ENCODE results near the gene SGMS1.

SGMS1 gene

DNA sequence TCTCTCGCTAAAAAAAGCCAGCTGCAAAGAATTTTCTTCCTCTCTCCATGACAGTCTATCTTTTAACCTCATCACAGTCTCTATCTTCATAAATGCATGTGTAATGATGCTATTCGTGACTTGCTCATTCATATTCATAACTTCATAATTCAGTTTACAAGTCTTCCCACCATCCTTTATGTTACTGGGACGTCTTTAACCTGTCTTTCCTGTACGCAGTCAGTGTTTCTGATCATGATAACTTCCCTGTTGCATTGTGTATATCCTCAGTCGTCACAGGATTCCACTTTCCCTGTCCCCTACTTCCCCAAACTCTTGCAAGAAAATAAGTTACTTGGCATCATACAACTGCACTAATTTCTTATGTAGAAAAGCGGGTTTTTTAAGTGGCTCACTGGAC is 206.9 kb downstream of the SGMS1 start:
- Histone ChIP-seq H3K4me3 (peak overlapping the region; percentile 55 to 85 (median 60)), H3K27ac (peak overlapping the region in 7 of 21 experiments; percentile 43 to 95 (median 88))

GRCh38 chr10:50416181-50416824 is 207.5 kb downstream of the SGMS1 start:
- H3K4me3 ChIP-seq = peak overlapping the region in 6 of 7 experiments; percentile 55 to 85 (median 60)
- H3K27ac ChIP-seq = peak overlapping the region in 5 of 21 experiments; percentile 11 to 95 (median 43)

GRCh38 chr10:50415292-50415691 is 208.5 kb downstream of the SGMS1 start:
- H3K27ac ChIP-seq = no peak overlapping the region

GRCh38 chr10:50410066-50410811 is 213.5 kb downstream of the SGMS1 start:
- no peak overlapping the region for H3K27ac ChIP-seq
- no peak overlapping the region for H3K4me3 ChIP-seq

More at GRCh38 chr10:50415292-50415691, 208.5 kb downstream of the SGMS1 start:
- peak overlapping the region in 1 of 7 experiments; percentile 59 for H3K4me3 ChIP-seq

DNA sequence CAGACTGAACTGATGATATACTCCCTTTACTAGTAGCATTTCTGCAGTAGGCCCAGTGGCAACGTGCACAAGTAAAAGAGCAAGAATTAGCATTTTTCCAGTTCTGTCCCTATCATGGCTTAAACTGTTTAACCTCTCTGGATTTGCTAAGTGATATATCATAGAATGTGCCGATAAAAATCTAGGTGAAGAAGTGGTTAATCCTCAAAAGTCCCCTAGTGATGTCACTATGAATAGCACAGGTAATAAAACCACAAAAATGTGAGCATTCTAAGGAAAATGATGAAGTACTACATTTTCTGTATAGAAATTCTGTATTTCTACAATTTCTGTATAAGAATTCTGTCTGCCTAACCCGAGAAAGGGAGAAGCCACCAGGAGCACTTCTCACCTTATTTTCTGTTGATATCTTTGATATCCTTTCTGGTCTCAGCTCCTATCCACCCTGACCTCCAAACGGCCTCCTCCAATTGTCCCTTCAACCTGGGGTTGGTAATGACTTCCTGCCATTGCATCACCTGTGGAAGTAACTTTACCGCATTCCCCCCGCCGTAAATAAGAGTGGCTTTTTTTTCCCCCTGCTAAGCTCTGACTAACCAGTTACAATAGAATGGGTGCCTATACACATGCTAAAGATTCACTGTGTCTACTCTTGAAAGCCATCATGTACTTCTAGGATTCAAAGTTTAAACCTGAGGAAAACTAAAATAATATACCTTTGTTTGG is 216.5 kb downstream of the SGMS1 start:
- no peak overlapping the region for H3K27ac ChIP-seq
- H3K4me3 ChIP-seq = no peak overlapping the region

DNA sequence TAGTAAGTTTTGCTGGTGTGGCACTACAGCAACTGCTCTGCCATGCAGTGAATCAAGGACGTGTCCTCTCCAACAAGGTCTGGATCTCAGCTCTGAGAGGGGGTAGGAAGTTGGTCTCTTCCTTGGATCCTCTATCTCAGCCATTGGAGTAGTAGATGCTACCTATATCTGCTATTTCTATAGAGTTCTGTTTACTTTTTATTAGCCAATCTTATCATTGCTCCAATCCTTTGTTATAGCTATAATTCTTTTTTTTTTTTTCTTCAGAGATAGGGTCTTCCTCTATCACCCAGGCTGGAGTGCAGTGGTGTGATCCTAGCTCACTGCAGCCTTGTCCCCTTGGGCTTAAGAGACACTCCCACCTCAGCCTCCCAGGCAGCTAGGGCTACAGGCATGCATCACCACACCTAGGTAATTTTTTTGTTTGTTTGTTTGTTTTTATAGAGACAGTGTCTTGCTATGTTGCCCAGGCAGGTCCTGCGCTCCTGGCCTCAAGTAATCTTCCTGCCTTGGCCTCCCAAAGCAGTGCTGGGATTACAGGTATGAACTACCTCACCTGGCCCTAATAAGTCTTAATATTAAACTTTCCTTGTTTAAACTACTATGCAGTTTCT is 217.2 kb downstream of the SGMS1 start:
- no peak overlapping the region for H3K27ac ChIP-seq

DNA sequence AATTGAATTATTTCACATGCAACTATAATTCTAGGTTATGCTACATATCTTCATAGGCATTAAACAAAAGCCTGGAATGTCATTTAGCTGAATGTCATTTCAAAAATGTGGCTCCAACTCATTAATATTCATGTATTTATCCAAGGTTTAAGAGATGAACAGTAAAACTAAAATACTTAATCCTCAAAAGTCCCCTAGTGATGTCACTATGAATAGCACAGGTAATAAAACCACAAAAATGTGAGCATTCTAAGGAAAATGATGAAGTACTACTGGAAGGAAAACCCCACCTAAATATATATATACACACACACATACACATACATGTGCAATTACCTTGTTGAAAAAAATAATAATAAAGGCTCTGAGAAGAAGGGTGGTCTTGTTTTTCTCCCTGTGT is 218.0 kb downstream of the SGMS1 start:
- H3K27ac ChIP-seq = no peak overlapping the region

More for the DNA sequence above, 217.2 kb downstream of the SGMS1 start:
- no peak overlapping the region for H3K4me3 ChIP-seq

DNA sequence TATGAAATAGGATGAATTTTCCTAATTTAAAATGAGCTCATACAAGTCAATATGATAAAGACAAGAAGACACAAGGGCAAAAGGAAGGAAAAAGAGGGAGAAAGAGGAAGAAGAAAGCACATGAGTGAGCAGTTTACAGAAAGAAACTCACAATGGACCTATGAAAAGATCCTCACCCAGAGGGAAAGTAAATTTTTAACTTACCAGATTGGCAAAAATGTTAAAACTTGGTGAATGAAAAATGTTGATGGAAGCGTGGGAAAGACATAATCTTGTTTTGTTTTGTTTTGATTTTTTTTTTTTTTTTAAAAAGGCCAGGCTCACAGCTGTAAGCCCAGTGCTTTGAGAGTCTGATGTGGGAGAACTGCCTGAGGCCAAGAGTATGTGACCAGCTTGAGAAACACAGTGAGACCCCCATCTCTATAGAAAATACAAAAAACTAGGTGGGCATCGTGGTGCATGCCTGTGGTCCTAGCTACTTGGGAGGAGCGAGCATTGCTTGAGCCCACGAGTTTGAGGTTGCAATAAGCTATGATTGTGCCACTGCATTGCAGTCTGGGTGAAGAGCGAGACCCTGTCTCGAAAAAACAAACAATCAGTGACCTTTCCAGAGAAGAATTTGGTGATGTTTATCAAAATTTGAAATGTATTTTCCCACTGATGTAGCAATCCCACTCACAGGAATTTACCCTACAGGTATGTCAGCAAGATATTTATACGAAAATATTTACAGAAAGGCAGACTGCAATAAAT is 219.6 kb downstream of the SGMS1 start:
- Histone ChIP-seq H3K27ac (no peak overlapping the region), H3K4me3 (no peak overlapping the region)

More for the DNA sequence above, 218.0 kb downstream of the SGMS1 start:
- H3K4me3 ChIP-seq = no peak overlapping the region

- Histone ChIP-seq H3K27ac (no peak overlapping the region), H3K4me3 (no peak overlapping the region)
These were observed 220.7 kb downstream of the SGMS1 start for GRCh38 chr10:50403074-50403473.

- H3K27ac ChIP-seq = no peak overlapping the region
- no peak overlapping the region for H3K4me3 ChIP-seq
These were observed 221.3 kb downstream of the SGMS1 start for GRCh38 chr10:50402466-50402865.

DNA sequence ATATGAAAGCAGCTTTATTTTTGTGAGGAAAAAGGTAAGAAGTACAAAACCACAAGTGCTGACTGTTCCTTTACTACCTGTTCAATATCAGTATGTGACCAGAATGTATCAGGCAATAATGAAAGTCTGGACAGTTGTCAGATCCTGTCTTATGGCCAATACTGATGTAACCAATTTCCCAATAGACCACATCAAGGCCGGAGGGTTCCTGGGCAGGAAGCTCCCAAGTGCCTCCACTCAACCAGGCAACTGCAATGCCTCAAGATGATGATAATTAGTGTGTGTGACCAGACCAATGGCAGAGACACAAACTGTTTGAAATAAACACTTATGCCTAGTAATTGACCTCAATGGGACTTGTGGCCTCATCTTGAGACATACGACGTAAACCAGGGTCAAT is 223.1 kb downstream of the SGMS1 start:
- Histone ChIP-seq H3K4me3 (no peak overlapping the region), H3K27ac (no peak overlapping the region)

DNA sequence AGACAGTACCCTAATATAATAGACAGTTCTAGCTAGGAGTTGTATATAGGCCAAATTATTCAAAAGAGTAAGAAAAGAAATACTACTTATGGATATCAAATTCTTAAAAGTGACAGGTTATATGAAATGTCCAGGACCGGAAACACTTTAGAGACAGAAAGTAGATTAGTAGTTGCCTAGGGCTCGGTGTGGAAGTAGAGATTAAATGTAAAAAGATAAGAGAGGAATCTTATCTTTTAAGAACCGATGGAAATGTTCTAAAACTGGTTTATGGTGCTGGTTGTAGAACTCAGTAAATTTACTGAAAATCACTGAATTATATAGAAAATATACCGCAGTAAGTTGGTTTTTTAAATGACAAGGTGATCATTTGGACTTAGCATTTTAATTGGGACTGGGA is 224.9 kb downstream of the SGMS1 start:
- peak overlapping the region in 2 of 21 experiments; percentile 37 to 45 for H3K27ac ChIP-seq
- H3K4me3 ChIP-seq = no peak overlapping the region

GRCh38 chr10:50398381-50398780 is 225.4 kb downstream of the SGMS1 start:
- no peak overlapping the region for H3K4me3 ChIP-seq
- H3K27ac ChIP-seq = peak overlapping the region in 2 of 21 experiments; percentile 61 to 77

GRCh38 chr10:50397312-50398140 is 226.2 kb downstream of the SGMS1 start:
- H3K4me3 ChIP-seq = no peak overlapping the region
- peak overlapping the region in 5 of 21 experiments; percentile 4 to 77 (median 8) for H3K27ac ChIP-seq

DNA sequence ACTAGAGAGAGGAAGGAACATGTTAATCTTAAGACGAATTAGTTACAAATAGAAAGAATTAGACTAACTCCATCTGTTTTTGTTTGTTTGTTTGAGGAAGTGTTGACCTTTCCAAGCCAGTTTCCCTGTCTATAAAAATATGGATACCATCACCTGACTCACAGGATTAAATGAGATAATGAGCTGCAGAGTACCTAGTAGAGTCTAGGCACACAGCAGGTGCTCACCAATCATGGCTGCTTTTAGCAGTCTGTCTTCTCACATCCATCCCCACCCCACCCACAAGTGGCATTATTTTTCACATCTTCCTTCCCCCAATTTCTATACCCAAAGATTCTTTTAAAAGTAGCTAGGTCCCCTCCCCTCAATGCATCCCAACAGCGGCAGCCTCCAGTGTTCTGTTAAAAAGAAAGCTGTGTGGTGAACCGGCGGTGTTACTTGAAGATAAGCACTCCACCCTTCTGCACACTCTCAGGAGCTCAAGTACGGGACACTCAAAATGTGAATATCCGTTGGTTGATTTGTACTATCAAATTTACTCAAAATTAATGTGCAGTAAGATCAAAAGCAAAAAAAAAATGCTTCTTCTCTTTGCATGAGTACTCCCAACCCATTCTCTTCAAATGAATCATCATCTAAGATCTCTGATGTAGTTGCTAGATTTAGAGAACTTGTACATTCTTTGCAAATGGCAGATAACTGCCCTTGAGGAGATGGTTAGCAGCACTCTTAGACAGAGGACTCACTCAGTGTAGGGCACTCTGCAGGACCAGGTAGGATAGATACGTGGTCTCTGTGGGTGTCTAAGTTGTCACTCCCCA is 227.1 kb downstream of the SGMS1 start:
- Histone ChIP-seq H3K4me3 (no peak overlapping the region), H3K27ac (peak overlapping the region in 6 of 21 experiments; percentile 4 to 77 (median 16))

- H3K27ac ChIP-seq = peak overlapping the region in 13 of 21 experiments; percentile 5 to 77 (median 34)
- no peak overlapping the region for H3K4me3 ChIP-seq
These were observed 227.9 kb downstream of the SGMS1 start for GRCh38 chr10:50395851-50396250.

GRCh38 chr10:50395271-50395670 is 228.5 kb downstream of the SGMS1 start:
- Histone ChIP-seq H3K4me3 (no peak overlapping the region), H3K27ac (peak overlapping the region in 15 of 21 experiments; percentile 29 to 77 (median 59))

Measured in skin epidermis (tissue), 12 donors.